HG03439 (cell line): ENCODE measurements around the gene LSP1.

Source experiments
- ATAC-seq: cut with Tn5 transposase; IDR thresholded peaks from one replicate; pipeline ENCODE4 v1.9.1; 2021; ENCODE audit warnings: mild to moderate bottlenecking, moderate library complexity; ENCODE audit not compliant: unreplicated experiment

The LSP1 gene

DNA sequence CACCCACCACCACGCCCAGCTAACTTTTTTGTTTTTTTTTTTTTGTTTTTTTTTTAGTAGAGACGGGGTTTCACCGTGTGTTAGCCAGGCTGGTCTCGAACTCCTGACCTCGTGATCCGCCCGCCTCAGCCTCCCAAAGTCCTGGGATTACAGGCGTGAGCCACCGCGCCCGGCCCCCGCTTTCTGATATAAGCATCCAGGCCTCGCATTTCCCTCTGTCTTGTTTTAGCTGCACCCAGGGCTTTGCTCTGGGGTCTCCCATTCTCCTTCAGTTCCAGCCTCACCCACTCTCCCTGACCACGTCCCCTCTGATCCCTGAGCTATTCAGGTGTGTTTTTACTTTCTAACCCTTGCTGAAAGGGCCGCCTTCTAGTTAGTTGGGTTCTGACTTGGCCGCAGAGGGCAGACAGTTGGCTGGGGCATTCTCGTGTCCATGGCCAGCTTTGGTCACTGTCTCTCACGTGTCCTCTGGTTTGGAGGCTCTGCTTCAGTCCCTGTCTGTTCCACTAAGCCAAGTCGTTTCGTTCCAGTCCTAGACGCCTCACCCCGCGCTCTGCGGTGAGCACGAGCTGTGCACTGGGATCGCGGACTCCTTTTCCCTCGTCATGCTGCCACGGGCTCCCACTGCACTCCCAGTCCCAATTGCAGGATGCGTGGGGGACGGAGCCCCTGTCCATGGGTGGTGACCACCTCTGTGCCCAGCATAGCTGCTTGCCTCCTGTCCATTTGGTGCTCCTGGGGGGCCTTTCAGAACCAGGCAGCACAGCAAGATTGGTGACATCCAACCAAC lies 60.6 kb downstream of the LSP1 start:
- no peak for ATAC-seq

- ATAC-seq: no peak
Observed at GRCh38 chr11:1915795-1916131, 62.9 kb downstream of the LSP1 start.

DNA sequence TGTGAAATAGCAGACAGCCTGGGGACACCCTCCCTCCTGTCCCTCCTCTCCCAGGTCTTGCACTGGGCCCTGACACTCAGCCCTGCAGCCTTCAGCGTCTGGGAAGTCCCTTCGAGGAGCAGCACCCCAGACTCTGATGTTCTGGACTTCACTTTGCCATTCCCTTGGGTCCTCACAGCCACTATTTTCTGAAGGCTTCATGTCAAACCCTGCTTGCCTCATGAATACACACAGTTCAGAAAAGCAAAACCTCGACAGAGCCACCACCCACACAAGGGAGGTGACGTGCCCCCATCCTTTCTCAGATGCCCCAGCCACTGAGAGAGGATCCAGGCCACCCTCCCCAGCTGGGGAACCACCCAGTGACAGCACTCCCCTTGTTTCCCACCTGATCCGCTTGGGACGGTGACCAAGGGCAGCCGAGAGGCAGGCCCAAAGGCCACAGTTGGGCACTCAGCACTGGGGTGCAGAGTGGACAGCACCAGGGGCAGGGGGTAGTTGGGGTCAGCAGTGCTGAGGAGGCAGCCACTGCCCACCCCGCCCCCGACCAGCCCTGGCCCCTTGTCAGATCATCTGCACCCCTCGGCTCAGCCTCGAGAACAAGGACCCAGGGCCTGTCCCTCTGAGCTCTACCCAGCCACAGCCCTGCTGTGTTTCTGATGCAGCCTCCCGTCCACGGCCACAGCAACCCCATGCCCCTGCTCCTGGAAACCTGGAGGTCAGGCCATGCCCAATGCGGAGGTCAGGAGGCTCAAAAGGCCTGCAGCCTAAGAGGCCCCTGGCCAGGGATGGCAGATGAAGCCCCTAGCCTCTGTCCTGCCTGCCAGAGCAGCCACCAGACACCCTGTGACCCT lies 63.5 kb downstream of the LSP1 start:
- ATAC-seq: no peak

GRCh38 chr11:1916986-1917522 lies 64.2 kb downstream of the LSP1 start:
- no peak for ATAC-seq

DNA sequence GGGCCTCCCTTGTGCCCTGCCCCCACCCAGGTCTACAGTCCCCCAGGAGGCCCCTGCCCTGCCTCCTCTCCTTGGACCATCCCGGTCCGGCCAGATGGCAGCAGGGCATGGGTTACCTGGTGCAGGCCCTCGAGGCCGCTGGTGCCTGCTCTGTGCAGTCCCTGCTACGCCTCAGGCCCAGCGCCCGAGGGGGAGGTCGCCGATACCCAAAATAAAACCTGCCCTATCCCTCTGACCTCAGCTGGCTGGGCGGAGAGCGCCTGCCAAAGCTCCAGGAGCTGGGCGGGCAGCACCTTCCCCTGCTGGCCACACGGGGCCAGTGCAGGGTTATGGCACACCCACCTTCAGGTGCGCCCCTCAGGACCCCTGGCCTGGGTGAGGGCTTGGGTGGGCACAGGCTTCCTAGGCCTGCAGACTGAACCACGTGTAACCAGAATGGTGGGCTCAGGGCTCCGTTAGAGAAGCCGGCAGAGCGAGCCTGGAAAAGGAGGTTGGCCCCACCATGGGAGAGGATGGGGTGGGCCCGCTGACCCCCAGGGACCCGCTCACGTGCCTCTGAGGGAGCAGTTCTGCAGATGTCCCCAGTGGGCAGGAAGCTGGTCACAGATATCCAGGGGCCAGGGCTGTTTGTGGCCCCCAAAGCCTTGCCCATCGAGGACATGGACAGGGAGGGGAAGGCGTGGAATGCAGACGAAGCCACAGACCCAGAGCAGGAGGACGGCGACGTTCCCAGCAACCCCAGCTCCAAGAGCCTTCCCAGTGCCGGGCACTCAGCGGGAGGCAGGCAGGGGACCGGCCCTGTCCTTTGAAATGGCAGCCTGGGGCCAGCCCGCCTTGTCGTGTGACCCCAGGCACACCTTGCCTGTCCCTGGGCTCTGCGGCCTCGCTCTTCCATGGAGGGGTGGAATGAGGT lies 64.9 kb downstream of the LSP1 start:
- no peak for ATAC-seq

DNA sequence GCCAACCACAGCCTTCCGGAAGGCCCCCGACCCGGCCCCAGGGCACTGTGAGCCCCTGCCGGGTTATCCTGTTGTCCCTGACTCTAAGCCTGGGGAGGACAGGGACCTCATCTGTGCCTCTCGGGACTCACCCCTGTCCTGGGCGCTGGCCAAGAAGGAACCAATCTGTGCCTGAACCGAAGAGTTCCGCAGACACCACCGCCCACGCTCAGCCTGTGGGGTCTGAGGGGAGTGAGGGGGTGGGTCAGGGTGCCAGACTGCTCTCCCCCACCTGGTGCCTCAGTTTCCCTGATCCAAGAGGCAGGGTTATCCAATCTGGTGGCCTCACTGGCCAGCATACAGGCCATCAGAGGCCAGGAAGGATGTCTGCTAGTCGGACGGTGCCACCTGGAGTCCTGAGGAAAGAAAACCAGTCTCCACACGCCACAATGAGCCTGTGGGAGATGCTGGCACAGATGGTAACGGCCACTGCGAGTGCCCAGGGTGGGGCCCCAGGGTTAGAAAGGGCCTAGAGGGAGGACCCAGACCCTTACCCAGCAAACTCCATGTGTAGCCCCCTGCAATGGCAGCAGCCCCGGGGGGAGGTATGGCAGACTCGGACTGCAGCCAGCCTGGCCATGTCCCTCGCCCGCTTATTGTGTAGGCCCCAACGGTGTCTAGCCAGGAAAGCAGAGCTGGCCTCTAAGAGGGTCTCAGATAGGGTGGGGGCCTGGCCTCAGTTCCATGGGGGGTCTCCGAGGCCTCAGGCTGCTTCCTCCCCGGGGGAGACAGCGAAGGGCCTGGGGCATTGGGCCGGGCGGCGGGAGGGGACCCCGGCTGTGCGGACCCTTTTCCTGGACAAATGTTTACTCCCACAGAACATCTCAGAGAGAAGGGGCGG lies 65.8 kb downstream of the LSP1 start:
- ATAC-seq: no peak

DNA sequence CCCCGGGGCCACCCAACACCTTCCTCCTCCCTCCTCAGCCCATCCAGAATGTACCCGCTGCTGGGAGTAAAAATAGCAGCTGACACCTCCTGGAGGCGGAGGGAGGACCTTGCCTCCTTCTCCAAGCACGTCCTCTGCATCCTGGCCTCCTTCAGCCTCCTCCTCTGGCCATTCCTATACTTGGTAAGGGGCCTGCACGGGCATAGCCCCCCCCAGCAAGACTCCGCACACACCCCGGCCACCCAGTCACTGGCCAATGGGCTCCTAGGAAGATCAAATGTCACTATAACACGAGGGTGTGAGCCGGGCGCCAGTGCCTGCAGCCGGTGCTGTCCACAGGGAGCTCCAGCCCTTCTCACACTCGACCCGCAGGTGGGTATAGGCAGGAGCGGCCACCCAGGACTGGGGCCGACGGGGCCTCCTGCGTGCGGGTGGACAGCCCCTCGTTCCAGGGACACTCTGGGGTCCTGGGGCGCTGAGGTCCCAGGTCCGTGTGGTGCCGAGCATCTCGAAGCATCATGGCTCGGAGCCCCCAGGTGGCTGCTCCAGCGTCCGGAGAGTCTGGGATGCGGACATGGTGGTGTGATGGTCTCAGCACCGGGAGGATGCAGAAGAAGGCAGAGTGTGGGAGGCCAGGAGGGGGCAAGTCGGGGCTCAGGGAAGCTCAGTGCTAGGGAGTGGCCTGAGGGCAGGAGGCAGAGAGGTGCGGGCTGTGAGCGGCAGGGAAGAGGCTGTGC lies 66.7 kb downstream of the LSP1 start, which contains the start of gene TNNT3:
TSS of gene TNNT3 (plus strand) at position 313 of the 737 bp plus-strand sequence. CDS start 3,172 bp downstream, outside the sequence.
- ATAC-seq: no peak

DNA sequence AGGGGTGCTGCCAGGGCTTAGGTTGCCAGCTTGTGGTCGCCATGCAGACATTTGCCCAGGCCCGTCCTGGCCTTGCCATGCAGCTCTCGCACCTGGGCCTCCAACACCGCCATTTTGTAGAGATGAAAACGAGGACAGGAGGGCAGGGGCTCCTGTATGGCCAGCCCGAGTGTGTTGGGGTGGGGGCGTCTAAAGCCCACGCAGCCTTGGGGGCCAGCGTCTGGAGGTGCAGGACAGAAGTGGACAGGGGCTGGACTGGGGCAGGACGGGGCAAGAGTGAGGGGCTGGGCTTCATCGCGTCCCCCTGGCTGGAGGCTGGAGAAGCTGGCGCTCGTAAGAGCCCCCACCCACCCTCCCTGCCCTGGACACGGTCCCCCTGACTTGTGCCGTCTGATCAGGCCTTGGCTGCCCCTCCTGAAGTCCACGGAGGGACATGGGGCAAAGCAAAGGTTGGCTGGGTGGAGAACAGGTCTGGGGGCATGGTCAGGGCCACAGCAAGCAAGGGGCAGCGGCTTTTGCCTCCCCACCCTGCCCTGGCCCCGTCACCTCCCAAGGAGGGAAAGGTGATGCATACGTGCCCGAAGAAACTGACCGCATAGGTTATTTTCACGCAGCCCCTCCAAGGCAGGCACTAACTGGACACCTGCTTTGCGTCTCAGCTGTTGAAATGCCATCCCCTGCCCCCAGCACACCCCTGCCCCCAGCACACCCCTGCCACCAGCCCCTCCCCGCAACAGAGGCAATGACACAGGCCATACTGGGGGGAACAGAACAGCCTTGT lies 67.4 kb downstream of the LSP1 start:
- no peak for ATAC-seq

DNA sequence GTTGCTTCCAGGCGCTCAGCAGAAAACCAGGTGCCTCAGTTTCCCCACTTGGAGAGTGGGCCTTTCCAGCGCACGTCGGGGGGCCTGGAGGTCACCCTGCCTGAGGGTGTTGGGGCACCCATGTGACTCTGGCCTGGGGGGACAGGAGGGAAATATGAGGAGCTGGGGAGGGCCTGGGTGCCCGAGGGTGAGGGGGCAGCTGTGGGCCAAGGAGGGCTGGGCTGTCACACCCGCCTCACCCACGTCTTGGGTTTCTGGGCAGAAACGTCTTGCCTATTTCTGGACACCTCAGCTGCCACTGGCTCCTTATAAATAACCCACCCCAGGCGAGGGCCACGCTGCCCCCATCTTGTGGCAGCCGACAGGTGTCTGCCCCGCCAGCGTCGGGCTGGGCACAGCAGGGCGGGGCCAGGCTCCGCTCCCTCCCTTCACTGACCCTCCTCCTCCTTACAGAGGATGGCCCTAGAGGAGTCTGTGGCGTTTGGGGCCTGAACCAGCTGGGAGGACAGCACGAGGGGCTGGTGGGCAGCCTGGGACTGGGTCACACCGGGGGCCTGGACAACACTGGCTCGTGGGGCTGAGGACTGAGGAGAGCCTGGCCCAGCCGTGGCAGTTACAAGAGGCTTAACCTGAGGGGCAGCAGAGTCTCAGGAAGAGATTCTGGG lies 68.2 kb downstream of the LSP1 start:
- no peak for ATAC-seq

DNA sequence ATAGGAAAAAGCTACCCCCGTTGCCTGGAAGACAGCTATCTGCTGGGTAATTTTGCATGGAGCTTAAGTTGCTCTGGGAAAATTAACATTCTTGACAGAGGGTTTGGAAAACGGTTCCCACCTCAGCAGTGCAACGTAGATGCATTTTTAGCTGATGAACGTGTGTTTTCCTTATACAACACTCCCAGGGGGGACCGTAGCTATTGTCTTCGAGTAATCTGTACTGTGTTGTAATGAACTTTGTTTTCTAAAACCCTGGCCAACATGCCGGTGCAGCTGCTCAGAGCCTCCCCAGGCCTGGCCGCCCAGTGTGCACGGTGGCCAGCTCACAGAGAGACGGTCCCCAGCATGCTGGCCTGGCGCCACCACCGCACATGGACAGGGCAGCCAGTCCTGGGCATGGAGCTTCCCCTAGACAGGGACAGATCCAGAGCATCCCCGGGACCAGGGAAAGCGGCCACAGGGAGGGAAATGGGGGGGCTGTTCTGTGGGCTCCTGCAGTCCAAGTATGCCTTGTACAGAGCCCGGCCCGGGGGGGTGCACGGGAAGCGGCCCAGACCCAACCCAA lies 68.8 kb downstream of the LSP1 start:
- no peak for ATAC-seq

- no peak for ATAC-seq
Observed at GRCh38 chr11:1922481-1923081, 69.7 kb downstream of the LSP1 start.

- ATAC-seq: no peak
Observed at GRCh38 chr11:1923201-1923956, 70.5 kb downstream of the LSP1 start.

- no peak for ATAC-seq
Observed at GRCh38 chr11:1924181-1924580, 71.3 kb downstream of the LSP1 start.

DNA sequence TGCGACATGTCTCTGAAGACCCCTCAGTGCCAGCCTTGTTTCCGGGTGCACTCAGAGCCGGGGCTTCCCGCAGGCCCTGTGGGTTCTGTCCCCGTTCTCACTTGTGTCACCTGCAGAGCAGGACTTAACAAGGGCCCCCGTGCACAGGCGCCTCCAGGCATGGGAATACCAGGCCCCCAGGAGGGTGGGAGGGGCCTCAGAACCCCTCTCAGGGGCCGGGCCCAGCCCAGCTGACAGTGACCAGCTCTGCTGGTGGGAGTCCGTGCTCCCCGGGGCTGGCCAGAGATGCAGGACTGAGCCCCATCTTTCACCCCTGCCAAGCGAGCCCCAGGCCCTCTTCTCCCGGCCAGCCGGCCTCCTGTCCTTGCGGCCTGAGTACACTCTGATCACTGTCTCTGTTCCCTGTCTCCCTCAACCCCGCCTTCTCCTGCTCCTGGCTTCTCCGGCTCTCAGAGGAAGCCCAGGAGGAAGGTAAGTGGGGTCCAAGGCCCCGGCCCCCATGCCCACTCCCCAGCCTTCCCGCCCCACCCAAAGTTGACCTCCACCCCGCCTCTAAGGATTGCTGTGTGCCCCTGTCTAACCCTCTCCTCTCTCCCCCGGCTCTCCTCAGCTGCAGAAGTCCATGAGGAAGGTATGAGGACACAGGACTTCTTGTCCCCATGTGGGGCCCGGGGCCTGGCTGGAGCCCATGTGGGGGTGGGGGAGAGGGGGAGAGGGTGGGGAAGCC lies 71.9 kb downstream of the LSP1 start:
- ATAC-seq: no peak

- no peak for ATAC-seq
Observed at GRCh38 chr11:1925373-1926155, 72.7 kb downstream of the LSP1 start.
